GM12864 (cell line): Measurements from ENCODE around the gene TMUB2.

ENCODE experiments used
- DNase-seq: peaks from one replicate; pipeline ENCODE4 v3.0.0-alpha.2; 2011; ENCODE audit warnings: low read depth
- H3K4me3 ChIP-seq: 2 replicates; pipeline ENCODE4 v1.5.1; 2011; ENCODE audit warnings: mild to moderate bottlenecking, low read depth, low read length, control low read depth
- CTCF ChIP-seq: IDR thresholded peaks from 2 replicates; pipeline ENCODE4 v1.5.1; 2011; ENCODE audit warnings: low read depth, mild to moderate bottlenecking, moderate library complexity, low read length, control low read depth, inconsistent platforms; ENCODE audit errors: missing control alignments

The TMUB2 gene

GRCh38 chr17:44170135-44170498 lies 16.7 kb upstream of the TMUB2 start:
- no peak for DNase-seq
- no peak overlapping the region for H3K4me3 ChIP-seq
- no peak for TF ChIP-seq CTCF

DNA sequence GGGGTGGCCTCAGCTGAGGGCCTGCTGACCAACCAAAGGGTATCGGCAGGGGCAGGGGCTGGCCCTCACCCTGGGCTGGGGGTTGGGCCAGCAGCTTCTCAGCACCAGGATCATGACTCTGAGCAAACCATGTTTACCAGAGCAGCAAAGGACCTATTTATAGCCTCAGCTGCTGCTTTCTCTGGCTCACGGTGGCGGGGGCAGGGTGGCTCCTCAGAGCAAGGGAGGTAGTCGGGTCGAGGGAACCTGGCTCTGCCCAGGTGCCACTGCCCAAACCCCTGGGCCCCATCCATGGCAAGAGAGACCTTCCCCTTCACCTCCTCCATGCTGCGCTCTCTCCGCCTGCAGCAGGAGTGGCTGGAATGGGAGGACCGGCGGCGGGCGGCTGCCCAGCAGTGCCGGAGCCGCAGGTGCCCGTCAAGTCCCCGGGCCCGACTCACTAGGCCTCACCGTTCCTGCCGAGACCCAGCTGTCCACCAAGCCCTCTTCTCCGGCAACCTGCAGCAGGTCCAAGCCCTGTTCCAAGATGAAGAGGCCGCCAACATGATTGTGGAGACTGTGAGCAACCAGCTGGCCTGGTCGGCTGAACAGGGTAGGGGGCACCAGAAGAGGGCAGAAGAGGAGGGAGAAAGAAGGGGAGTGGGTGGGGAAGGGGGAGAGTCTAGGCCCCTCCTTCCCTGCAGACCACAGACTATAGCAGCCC lies 16.1 kb upstream of the TMUB2 start, which contains the start of gene ASB16:
Gene ASB16, plus strand, starts transcription at position 206 of the 703 bp plus-strand sequence. Its CDS starts 86 bp downstream, at position 292.
- TF ChIP-seq CTCF = no peak
- DNase-seq = no peak
- no peak within 1 kb of the TSS for H3K4me3 ChIP-seq

GRCh38 chr17:44171931-44172455 lies 14.8 kb upstream of the TMUB2 start:
- no peak for TF ChIP-seq CTCF
- H3K4me3 ChIP-seq = no peak overlapping the region
- DNase-seq = no peak

DNA sequence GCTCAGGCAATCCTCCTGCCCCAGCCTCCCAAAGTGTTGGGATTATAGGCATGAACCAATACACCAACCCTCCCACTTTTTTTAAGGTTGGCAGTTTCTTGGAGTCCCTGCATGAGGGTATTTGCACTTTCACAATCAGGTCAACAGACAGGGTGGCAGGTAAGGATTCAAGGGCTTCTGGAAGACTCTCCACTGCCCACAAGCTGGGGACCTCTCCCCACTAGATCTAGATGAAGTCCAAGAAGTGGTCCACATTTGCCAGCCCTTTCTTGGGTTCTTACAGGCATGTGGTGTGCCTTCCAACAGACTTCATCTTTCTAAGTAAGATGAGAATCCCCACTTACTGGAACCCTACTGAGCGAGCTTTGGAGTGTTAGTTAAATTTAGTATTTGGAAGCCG lies 12.3 kb upstream of the TMUB2 start:
- TF ChIP-seq CTCF = no peak
- no peak overlapping the region for H3K4me3 ChIP-seq
- no peak for DNase-seq

GRCh38 chr17:44176257-44176656 lies 10.5 kb upstream of the TMUB2 start:
- H3K4me3 ChIP-seq = no peak overlapping the region
- TF ChIP-seq CTCF = no peak
- no peak for DNase-seq

GRCh38 chr17:44176671-44177501 lies 9.9 kb upstream of the TMUB2 start:
- DNase-seq = no peak
- H3K4me3 ChIP-seq = no peak overlapping the region
- no peak for TF ChIP-seq CTCF

DNA sequence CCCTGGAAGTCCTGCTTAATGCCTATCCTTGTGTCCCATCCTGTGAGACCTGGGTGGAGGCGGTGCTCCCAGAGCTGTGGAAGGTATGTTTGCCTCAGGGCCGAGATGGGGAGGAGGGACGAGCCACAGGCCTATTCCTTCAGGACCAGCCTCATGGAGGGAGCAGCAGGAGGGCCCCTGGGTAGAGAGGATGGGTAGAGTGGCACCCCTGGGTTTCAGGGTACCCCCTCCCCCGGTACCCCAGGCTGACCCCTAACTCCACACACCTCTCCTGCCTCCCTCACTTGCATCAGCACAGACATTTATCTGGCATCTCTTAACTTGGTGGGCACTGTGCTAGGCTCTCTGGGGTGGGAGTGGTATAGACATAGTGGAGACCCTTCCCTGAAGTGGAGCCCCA lies 9.1 kb upstream of the TMUB2 start:
- TF ChIP-seq CTCF = no peak
- H3K4me3 ChIP-seq = no peak overlapping the region
- no peak for DNase-seq
